ENCODE measurements around the gene NT5C3A.
"Not testable (repeated sequence)": the region's sequence is repeated elsewhere in the genome, so short reads cannot be mapped to it uniquely, and the experiment has no call there.

The NT5C3A gene

GRCh38 chr7:32966489-32967267, 95.9 kb downstream of the NT5C3A start:
- DNase-seq = not testable (repeated sequence)

- not testable (repeated sequence) for DNase-seq
These were observed 98.0 kb downstream of the NT5C3A start for GRCh38 chr7:32964461-32965159.

All from NCI-H187 (cell line).